ENCODE results near the gene TBC1D10B.

The TBC1D10B gene, protein sequence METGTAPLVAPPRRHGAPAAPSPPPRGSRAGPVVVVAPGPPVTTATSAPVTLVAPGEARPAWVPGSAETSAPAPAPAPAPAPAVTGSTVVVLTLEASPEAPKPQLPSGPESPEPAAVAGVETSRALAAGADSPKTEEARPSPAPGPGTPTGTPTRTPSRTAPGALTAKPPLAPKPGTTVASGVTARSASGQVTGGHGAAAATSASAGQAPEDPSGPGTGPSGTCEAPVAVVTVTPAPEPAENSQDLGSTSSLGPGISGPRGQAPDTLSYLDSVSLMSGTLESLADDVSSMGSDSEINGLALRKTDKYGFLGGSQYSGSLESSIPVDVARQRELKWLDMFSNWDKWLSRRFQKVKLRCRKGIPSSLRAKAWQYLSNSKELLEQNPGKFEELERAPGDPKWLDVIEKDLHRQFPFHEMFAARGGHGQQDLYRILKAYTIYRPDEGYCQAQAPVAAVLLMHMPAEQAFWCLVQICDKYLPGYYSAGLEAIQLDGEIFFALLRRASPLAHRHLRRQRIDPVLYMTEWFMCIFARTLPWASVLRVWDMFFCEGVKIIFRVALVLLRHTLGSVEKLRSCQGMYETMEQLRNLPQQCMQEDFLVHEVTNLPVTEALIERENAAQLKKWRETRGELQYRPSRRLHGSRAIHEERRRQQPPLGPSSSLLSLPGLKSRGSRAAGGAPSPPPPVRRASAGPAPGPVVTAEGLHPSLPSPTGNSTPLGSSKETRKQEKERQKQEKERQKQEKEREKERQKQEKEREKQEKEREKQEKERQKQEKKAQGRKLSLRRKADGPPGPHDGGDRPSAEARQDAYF

DNA sequence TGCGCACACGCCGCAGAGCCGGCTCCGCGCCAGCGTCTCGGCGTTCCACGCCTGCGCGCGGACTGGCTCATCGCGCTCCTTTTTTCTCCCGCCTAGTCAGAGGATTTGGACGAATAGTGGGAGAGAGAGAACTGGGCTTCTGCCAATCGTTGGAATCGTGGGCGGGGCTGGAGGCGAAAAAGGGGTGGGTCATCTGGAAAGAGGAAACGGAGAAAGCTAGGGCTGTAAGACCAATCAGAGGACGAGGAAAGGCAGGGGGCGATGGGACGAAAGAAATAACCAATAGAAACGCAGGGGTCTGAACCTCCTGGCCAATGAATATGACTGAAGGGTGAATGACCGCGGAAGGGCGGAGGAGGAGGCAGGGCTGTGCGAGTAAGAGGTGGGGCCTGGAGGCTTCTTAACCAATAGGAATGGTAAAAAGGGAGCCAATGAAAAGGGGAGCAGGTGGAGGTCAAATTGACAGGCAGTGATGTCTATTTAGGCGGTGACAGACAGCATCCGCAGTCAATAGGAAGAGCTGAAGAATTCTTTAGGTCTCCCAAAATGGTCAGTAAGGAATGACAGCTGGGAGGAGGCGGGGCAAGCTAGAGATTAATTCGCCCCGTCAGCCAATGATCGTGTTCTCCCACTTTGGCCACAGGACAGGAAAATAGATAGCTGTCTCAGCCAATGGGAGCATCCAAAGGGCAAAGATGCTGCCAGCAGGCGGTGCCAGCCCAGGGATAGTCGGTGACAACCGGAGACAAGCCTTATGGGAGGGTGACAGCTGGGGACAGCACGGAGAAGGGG, at the start of gene TBC1D10B:
TBC1D10B (minus strand) TSS at position 39 of the 792 bp plus-strand sequence. CDS start 311 bp downstream, outside the sequence.
- in situ Hi-C loops (cut with MboI; ENCODE audit: low sequenced_read_pairs) = no loop called here

DNA sequence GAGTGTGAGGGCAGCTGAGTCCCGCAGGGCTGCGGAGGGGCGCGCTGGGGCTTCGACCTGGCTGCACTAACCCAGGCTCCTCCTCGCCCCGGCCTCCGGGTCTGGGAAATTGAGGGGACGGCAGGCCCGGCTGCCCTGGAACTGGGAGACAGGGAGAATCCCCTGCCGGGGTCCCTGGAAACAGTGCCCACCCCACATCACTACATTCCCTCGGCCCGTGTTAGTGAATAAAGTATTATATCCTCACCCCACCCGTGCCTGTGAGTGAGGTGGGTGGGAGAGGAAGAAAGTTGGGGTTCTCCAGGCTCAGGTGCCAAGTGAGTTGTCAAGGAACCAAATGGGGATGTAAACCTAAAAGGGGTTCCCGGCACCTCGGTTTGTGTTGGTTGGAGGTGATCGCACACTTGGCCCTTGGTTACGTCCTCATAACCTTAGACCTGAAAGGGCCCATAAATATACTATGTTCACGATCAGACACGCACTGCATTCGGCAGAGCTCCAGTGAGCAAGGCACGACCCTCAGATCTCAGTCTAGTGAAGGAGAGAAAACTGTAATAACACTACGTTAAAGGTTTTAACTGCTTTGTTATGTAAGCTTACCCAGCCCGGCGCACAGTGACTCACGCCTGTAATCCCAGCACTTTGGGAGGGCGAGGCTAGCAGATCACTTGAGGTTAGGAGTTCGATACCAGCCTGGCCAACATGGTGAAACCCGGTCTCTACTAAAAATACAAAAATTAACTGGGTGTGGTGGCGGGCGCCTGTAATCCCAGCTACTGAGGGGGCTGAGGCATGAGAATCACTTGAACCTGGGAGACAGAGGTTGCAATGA, 48.3 kb upstream of the TBC1D10B start:
- in situ Hi-C loops (cut with MboI; ENCODE audit: low sequenced_read_pairs) = no loop called here

DNA sequence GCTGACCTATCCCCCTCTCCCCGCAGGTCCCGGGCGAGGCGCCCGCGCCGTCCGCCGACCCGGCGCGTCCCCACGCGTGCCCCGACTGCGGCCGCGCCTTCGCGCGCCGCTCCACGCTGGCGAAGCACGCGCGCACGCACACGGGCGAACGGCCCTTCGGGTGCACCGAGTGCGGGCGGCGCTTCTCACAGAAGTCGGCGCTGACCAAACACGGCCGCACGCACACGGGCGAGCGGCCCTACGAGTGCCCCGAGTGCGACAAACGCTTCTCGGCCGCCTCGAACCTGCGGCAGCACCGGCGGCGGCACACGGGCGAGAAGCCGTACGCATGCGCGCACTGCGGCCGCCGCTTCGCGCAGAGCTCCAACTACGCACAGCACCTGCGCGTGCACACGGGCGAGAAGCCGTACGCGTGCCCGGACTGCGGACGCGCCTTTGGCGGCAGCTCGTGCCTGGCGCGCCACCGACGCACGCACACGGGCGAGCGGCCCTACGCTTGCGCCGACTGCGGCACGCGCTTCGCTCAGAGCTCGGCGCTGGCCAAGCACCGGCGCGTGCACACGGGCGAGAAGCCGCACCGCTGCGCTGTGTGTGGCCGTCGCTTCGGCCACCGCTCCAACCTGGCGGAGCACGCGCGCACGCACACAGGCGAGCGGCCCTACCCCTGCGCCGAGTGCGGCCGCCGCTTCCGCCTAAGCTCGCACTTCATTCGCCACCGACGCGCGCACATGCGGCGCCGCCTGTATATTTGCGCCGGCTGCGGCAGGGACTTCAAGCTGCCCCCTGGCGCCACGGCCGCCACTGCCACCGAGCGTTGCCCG, 47.4 kb upstream of the TBC1D10B start:
- in situ Hi-C loops (cut with MboI; ENCODE audit: low sequenced_read_pairs) = no loop called here

DNA sequence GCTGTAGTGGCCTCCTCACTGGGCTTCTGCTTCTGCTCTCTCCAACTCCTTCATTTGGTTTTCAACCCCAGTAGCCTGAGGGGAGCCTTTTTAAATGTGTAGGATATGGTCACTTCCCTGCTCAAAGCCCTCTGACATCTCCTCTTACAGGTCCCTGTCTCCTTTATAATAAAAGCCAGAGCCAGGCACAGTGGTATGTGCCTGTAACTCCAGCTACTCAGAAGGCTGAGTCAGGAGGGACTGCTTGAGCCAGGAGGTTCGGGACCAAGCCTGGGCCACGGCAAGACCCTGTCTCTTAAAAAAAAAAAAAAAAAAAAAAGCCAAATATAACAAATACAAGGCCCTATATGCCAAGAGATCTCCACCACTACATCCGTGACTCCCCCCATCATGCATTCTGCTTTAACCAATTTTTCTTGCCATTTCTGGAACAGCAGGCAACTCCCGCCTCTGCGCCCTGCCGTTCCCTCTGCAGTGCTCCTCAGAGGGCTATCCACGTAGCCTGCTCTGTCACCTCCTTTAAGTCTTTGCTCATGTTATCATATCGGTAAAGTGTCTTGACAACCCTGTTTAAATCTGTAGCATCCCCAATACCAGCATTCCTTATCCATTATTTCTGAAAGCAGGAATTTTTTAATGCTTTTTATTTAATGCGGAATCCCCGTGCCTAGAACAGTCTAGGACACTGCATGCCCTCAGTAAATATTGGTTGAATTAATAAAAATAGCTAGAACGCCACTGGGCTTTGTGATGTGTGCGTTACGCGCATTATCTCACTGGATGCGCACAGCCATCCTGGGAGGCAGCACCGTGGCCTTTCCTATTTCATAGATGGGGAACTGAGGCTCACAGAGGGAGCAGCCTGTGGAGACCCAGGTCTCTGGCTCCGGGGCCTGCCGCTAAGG, 46.6 kb upstream of the TBC1D10B start:
- in situ Hi-C loops (cut with MboI; ENCODE audit: low sequenced_read_pairs) = no loop called here

DNA sequence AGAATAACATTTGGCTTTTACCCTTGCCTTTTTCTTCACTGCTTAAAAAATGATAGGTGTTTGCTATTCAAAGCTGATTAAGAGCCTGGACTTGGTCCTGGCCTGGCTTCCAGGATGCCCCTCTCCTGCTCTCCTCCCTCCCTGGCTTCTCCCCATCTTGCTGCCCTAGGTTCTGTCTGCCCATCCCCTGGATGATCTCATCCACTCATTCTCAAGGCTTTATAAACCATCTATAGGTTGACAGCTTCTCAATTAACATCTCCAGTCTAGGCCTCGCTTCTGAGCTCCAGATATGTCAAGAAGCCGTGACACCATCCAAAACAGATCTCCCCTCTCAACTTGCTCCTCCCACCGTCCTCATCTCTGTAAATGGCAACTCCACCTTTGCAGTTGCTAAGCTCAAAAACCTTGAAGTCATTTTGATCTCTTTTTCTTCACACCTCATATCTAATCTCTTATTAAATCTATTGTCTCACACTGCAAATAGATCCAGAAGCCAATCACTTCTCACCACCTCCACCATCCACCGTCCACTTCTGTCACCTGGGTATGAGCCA, 45.8 kb upstream of the TBC1D10B start:
- in situ Hi-C loops (cut with MboI; ENCODE audit: low sequenced_read_pairs) = no loop called here

DNA sequence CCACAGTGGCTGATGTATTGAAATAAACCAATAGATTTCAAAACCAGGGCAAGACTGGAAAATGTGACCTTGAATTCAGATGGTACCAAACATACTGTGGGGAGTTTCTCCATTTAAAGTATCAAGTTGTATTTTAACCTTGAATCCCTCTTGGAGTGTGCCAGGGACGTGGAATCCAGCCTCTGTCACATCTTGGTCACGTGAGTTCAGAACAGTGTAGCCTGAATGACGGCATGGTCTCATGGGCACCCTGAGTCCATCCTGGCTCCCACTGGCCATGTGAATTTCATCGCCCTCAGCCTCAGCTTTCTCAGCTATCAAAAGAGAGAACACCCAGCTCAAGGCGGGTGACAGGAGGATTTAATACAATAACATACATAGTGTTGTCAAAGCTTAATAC, 43.9 kb upstream of the TBC1D10B start:
- in situ Hi-C loops (cut with MboI; ENCODE audit: low sequenced_read_pairs) = no loop called here

DNA sequence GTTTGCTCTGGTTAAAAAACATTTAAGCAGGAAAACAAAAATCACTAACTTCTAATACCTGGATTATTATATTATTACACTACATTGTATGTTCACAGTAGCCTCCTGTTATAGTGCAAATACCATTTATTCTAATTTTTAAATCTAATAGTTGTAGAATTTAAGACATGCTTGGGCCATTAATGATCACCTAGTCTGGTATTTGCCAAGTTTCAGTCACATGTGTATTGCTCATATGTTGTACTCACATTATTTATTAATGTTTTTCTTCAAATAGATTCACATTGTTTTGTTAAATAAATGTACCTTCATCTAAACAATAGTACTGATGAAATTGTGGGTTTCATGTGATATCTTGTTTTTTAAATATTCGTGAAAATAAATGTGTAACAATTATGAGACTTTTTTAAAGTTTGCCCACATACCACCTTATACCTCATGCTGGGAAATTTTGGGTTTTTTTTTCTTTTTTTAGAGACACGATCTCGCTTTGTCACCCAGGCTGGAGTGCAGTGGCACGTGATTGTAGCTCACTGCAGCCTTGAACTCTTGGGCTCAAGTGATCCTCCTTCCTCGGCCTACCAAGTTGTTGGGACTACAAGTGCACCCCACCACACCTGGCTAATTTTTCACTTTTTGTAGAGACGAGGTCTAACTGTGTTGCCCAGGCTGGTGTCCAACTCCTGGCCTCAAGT, 43.0 kb upstream of the TBC1D10B start:
- in situ Hi-C loops (cut with MboI; ENCODE audit: low sequenced_read_pairs) = no loop called here

DNA sequence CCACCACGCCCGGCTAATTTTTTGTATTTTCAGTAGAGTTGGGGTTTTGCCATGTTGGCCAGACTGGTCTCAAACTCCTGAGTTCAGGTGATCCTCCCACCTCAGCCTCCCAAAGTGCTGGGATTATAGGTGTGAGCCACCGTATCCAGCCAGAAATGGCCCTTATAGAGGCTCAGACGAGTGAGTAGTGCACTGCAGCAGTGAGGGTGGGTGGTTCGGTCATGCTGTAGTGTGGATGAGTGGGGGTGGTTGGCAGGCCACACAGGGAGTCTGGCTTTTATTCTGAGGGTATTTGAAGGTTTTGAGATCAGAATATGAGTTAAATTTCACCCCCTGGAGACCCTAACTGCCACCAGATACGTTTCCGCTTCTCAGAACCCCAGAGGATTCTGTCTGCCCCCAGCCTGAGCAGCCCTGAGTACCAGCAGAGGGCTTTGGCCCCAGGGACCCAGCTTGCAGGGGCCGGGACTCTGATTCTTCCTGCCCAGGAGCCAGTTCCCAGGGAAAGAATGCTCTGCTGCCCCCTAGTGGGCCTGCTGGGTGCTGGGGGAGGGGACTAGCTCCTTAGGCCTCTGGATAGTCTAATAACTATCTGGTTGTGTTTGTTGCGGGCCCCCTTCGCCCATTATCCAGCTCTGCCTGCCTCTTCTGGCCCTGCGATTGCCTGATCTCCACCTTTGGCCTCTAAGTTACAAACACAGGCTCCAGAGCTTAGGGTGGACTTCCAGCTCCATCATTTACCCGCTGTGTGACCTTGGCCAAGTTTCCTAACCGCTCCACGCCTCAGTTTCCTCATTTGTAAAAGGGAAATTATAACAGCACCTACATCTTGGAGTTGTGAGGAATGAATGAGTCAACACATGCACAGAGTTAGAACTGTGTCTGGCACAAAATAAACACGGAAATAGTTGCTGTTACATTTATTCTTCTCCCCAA, 39.1 kb upstream of the TBC1D10B start:
- in situ Hi-C loops (cut with MboI; ENCODE audit: low sequenced_read_pairs) = no loop called here

DNA sequence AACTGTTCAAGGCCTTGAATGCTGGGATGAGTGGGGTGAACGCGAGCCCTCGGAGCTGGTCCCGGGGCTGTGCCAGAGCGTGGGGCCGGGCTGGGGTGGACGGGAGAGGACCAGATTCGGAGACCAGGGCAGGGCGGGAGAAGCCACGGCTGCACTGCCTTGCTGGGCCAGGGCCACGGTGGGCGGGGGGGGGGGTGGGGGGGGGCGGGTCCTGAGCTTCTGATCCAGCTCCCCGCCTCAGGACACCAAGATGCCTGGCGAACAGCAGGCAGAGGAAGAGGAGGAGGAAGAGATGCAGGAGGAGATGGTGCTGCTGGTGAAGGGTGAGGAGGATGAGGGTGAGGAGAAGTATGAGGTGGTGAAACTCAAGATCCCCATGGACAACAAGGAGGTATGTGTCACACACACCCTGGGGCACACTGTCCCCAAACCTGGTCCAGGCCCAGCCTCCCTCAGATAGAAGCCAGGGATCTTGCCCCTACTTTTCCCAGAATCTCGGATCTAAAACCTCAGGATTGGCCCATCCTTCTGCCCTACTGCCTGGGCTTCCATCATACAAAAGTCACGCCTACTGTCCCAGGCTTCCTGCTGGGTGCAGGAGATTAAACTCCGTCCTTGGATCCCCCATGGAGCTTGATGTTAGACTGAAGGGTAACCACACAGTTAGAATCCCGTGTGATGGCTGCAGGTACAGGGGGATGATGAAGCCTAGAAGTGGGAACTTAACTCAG, 37.7 kb upstream of the TBC1D10B start:
- in situ Hi-C loops (cut with MboI; ENCODE audit: low sequenced_read_pairs) = no loop called here

DNA sequence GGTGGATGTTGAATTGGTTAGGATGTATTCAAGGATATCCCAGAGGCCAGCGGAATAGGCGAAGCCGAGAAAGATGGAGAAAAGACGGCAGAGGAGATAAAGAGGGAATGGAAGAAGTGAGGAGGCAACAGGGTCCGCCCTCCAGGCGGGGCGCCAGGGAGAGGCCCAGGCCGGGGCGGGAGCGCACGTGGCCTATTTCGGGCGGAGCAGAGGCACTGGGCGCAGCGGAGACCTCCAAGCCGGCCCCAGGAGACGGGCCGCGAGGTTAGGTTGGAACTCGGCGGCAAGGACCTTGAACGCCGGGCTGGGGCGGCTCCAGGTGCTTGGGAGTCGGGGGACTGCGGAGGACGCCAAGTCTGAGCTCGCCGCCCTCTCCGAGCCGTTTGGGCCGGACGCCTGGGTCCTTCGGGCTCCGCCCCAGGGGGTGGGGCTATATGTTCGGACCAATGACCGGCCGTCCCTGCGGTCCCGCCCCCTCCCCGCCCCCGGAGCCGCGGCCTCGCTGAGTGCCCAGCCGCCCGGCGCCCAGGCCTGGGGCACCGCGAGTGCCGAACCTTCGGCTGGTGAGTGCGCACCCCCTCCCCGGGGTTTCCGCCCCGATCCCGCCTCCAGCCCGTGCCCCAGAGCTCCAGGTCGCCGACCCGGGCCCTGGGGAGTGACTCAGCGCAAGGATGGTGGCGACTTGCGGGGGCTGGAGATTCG, 37.0 kb upstream of the TBC1D10B start, which contains the start of gene ZNF771:
ZNF771 (plus strand) TSS at position 505 of the 702 bp plus-strand sequence. CDS start 448 bp downstream, outside the sequence.
- in situ Hi-C loops (cut with MboI; ENCODE audit: low sequenced_read_pairs) = no loop called here

DNA sequence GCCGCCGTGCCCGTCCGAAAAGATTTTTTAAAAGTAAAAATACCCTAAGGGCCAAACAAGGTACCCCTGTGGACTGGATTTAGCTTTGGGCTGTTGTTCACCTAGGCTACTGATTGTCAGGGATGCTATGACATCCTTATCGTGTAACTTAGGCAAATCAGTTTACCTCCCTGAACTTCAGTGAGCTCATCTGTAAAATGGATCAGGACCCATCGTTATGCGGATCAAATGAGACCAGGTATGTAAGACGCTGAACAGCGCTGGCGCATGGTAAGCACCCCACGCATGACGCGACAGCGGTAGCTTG, 36.5 kb upstream of the TBC1D10B start:
- in situ Hi-C loops (cut with MboI; ENCODE audit: low sequenced_read_pairs) = no loop called here

DNA sequence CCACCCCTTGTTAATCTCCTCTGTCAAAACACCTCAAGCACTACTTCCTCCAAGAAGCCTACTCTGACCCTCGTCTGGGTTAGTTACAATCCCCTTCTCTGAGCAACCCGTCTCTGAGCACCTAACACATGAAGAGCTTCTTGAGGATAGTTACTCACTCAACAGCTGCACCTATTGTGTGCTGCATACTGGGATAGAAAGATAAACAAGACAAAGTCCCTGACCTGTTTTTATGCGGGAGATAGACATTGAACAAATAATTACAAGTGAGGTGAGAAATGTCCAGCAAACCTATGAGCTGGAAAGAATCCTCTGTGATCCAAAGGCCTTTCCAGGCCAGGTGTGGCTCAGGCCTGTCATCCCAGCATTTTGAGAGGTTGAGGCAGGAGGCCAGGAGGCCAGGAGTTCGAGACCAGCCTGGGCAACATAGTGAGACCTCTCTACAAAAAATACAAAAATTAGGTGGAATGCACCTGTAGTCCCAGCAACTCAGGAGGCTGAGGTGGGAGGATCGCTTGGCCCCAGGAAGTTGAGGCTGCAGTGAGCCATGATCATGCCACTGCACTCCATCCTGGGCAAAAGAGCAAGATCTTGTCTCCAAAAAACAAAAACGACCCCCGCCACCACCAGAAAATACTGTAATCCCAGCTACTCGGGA, 31.6 kb upstream of the TBC1D10B start:
- in situ Hi-C loops (cut with MboI; ENCODE audit: low sequenced_read_pairs) = no loop called here

DNA sequence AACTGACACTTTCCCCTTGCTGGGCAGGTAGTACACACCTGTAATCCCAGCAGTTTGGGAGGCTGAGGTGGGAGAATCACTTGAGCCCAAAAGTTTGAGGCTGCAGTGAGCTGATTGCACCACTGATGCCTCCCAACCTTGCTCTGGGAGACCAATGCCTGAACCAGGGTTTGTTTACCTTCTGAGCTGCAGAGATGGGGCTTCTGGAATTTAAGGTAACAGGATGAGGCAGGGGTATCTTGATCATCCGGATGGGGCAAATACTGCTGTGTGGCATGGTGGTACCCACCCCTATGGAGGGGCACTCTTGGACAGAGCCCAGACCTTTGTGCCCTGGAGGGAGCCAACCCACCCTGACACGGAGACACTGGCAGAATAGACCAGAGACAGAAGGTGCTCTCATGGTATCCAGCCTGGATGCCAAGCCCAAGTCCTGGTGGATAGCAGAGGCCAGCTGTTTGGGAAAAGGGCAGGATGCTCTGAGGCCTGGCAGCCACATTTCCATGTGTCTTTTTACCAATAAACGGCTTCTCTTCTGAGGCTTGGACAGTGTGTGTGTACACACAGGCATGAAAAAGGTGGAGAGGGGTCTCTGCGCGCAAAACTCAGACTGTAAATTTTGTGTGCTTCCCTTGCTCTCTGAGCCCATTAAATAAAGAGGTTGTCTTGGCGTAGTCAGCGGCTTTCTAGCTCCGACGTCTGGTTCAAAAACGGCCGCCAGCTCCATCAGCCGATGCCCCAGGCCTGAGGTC, 29.3 kb upstream of the TBC1D10B start:
- in situ Hi-C loops (cut with MboI; ENCODE audit: low sequenced_read_pairs) = no loop called here
